HG03378 (cell line): ENCODE measurements around the gene ARL17B.
"Not testable (repeated sequence)": the region's sequence is repeated elsewhere in the genome, so short reads cannot be mapped to it uniquely, and the experiment has no call there.

Experiments
- ATAC-seq: cut with Tn5 transposase; IDR thresholded peaks from one replicate; pipeline ENCODE4 v1.9.1; 2021; ENCODE audit warnings: mild to moderate bottlenecking, moderate library complexity; ENCODE audit not compliant: unreplicated experiment

The ARL17B gene

GRCh38 chr17:46252804-46253203 lies 108.8 kb downstream of the ARL17B start:
- ATAC-seq, result not testable (repeated sequence)

- not testable (repeated sequence) for ATAC-seq
Measured at GRCh38 chr17:46249153-46249552, 112.4 kb downstream of the ARL17B start.

GRCh38 chr17:46244949-46245768 lies 116.4 kb downstream of the ARL17B start:
- not testable (repeated sequence) for ATAC-seq

- not testable (repeated sequence) for ATAC-seq
Measured at GRCh38 chr17:46244339-46244913, 117.1 kb downstream of the ARL17B start.

GRCh38 chr17:46243928-46244327 lies 117.6 kb downstream of the ARL17B start:
- ATAC-seq, result not testable (repeated sequence)

GRCh38 chr17:46243505-46243904 lies 118.1 kb downstream of the ARL17B start:
- ATAC-seq, result not testable (repeated sequence)

- not testable (repeated sequence) for ATAC-seq
Measured at GRCh38 chr17:46231359-46231758, 130.2 kb downstream of the ARL17B start.

- peak; percentile 95 for ATAC-seq
Measured at GRCh38 chr17:46225274-46225794, 136.2 kb downstream of the ARL17B start.

- peak; percentile 17 for ATAC-seq
Measured at GRCh38 chr17:46224864-46225263, 136.7 kb downstream of the ARL17B start.
